GM12872 (cell line): Measurements from ENCODE around the gene SLC12A7.

ENCODE experiments used
- TF ChIP-seq, protein P1 (sequence below): IDR thresholded peaks from 3 replicates; pipeline ENCODE4 v1.5.1; 2011; ENCODE audit warnings: low read depth, mild to moderate bottlenecking, low read length, moderate library complexity; ENCODE audit not compliant: insufficient read depth

The SLC12A7 gene

GRCh38 chr5:1116109-1116740 is 4.4 kb upstream of the SLC12A7 start:
- TF ChIP-seq, protein P1, sequence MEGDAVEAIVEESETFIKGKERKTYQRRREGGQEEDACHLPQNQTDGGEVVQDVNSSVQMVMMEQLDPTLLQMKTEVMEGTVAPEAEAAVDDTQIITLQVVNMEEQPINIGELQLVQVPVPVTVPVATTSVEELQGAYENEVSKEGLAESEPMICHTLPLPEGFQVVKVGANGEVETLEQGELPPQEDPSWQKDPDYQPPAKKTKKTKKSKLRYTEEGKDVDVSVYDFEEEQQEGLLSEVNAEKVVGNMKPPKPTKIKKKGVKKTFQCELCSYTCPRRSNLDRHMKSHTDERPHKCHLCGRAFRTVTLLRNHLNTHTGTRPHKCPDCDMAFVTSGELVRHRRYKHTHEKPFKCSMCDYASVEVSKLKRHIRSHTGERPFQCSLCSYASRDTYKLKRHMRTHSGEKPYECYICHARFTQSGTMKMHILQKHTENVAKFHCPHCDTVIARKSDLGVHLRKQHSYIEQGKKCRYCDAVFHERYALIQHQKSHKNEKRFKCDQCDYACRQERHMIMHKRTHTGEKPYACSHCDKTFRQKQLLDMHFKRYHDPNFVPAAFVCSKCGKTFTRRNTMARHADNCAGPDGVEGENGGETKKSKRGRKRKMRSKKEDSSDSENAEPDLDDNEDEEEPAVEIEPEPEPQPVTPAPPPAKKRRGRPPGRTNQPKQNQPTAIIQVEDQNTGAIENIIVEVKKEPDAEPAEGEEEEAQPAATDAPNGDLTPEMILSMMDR, result no peak

- TF ChIP-seq, protein P1, result no peak
These were observed 3.4 kb upstream of the SLC12A7 start for GRCh38 chr5:1115123-1115815.

- TF ChIP-seq, protein P1, result no peak
These were observed 2.1 kb upstream of the SLC12A7 start for GRCh38 chr5:1113805-1114586.

GRCh38 chr5:1113332-1113690 is 1.4 kb upstream of the SLC12A7 start:
- TF ChIP-seq, protein P1, result no peak

DNA sequence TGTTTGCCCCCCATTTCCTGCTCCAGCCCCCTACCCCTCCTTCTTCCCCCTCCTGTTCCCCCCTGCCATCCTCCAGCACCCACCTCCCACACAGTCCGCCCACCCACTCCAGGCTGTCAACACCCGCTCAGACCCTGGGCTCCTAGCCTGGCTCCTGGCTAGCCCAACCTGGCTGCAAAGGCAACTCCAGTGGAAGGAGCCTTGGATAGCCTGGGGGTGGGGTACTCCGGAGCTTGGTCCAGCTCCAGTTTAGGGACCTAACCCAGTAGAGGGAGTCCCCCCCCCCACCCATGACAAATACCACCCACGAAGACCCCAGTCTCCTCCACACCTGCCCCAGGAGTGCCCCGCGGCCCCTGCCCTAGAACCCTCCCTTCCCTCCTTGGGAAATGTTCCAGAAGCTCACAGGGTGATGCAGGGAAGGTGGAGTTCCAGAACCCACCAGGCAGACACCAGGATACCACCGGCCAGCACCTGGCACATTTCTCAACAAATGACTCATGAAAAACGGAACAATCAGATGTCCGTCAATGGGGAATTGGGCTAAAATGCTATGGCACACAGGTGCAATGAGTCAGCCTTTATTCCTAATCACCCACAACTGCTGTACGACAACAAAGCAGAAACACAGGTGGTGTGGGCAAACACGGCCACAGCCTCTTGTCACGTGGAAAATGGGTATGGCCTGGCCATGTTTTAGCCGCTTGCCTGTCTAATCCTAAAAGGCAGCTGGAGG is 901 bp upstream of the SLC12A7 start:
- TF ChIP-seq, protein P1, result no peak

DNA sequence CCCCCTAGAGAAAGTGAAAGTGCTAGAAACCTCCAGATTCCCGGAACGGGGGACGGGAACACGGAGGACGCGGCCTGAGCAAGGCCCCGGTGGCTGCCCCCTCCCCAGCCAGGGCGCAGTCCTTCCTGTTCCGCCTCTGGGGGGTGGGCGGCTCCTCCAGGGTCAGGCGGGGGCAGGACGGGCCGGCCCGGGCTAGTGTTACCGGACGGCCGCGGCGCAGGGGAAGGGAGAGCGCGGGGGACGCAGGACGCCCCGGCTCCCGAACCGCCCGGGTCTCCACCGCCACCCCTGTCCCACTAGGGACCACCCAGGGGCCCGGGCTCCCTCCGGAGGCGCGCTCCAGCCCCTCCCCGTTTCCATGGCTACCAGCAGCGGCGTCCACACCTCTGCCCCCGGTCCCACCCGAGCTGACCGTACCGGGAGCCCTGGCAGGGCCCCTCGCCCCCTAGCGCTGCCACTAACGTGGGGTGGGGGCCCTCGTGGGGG is 579 bp downstream of the SLC12A7 start:
- TF ChIP-seq, protein P1, result no peak
